Mesendoderm (in vitro differentiated cells): ENCODE results near the gene CRYBG2.
A peak's percentile ranks its signal among the peaks of the same experiment; 100 is the strongest.

Source experiments
- DNase-seq: peaks from one replicate; pipeline ENCODE4 v3.0.0; 2013
- H2AK5ac ChIP-seq: 2 replicates; pipeline ENCODE4 v1.6.1; 2013; ENCODE audit warnings: low read length, inconsistent platforms
- H2BK120ac ChIP-seq: 2 replicates; pipeline ENCODE4 v1.6.1; 2013; ENCODE audit warnings: low read depth, mild to moderate bottlenecking, low read length, moderate library complexity, mixed read lengths
- H2BK15ac ChIP-seq: replicated peaks from 2 replicates; pipeline ENCODE4 v1.6.1; 2013; ENCODE audit warnings: low read depth, mild to moderate bottlenecking, moderate library complexity
- H2BK5ac ChIP-seq: 2 replicates; pipeline ENCODE4 v1.6.1; 2013; ENCODE audit warnings: low read length, inconsistent platforms
- H3K18ac ChIP-seq: 2 replicates; pipeline ENCODE4 v1.6.1; 2013; ENCODE audit warnings: mild to moderate bottlenecking, low read length, mixed read lengths
- H3K23ac ChIP-seq: one replicate; pipeline ENCODE4 v1.6.1; 2013; ENCODE audit warnings: low read length
- H3K27ac ChIP-seq: 2 replicates; pipeline ENCODE4 v1.5.1; 2013; ENCODE audit warnings: low read depth, mild to moderate bottlenecking, inconsistent platforms, low read length, moderate library complexity
- H3K27me3 ChIP-seq: 2 replicates; pipeline ENCODE4 v1.6.1; 2013; ENCODE audit warnings: low read length, control low read depth, mild to moderate bottlenecking, inconsistent platforms; ENCODE audit not compliant: insufficient read depth, poor library complexity
- H3K36me3 ChIP-seq: 2 replicates; pipeline ENCODE4 v1.6.1; 2013; ENCODE audit warnings: low read length, inconsistent platforms; ENCODE audit not compliant: control insufficient read depth, insufficient read depth
- H3K4ac ChIP-seq: one replicate; pipeline ENCODE4 v1.6.1; 2013; ENCODE audit warnings: low read depth, mild to moderate bottlenecking, low read length, moderate library complexity
- H3K4me1 ChIP-seq: 2 replicates; pipeline ENCODE4 v1.6.1; 2013; ENCODE audit warnings: low read depth, low read length, inconsistent platforms; ENCODE audit not compliant: control insufficient read depth
- H3K4me2 ChIP-seq: 2 replicates; pipeline ENCODE4 v1.6.1; 2013; ENCODE audit warnings: low read length
- H3K4me3 ChIP-seq: 2 replicates; pipeline ENCODE4 v1.5.1; 2013; ENCODE audit warnings: mild to moderate bottlenecking, low read length
- H3K56ac ChIP-seq: one replicate; pipeline ENCODE4 v1.6.1; 2013; ENCODE audit warnings: low read length
- H3K79me1 ChIP-seq: 2 replicates; pipeline ENCODE4 v1.6.1; 2013; ENCODE audit warnings: low read length, inconsistent platforms
- H3K79me2 ChIP-seq: 2 replicates; pipeline ENCODE4 v1.6.1; 2013; ENCODE audit warnings: mild to moderate bottlenecking, low read length; ENCODE audit not compliant: control insufficient read depth, insufficient read depth
- H3K9ac ChIP-seq: 2 replicates; pipeline ENCODE4 v1.6.1; 2013; ENCODE audit warnings: low read length, inconsistent platforms
- H4K5ac ChIP-seq: one replicate; pipeline ENCODE4 v1.6.1; 2013; ENCODE audit warnings: low read length
- H4K8ac ChIP-seq: one replicate; pipeline ENCODE4 v1.6.1; 2013; ENCODE audit warnings: low read depth, mild to moderate bottlenecking, control low read depth, low read length, moderate library complexity
- WGBS: extraction: QIAGEN DNeasy Blood & Tissue Kit; methylation state at CpG from one replicate; pipeline ENCODE4 v1.1.7; 2013; ENCODE audit warnings: low lambda C conversion rate, missing lambda C conversion rate; ENCODE audit not compliant: insufficient coverage; ENCODE audit errors: extremely low coverage; 5-methylcytosine and 5-hydroxymethylcytosine counted together

The CRYBG2 gene

DNA sequence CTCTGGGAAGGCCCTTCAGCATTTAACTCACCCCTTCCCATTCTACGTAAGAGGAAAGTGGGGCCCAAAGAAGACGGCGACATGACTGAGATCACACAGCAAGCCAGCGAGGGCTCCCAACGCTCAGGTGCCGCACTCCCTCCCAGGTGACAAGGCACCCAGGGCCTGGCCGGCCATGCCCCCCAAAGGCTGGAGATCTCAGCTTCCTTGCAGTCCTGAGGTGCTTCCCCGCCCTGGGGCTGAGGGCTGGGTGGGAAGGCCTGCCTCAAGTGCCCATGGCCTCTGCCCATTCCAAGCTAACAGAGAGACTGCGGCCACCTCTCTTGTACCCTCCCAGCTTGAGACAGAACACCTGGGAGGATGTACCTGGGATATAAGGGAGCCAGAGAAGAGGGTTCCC lies 1.0 kb upstream of the CRYBG2 start:
- Histone ChIP-seq H3K79me2 (no peaks in the 10 kb centered on the region), H2BK5ac (no peak overlapping the region), H3K27me3 (no peaks in the 10 kb centered on the region), H3K27ac (no peak overlapping the region), H3K9ac (no peak overlapping the region), H3K4me3 (no peak overlapping the region), H2AK5ac (no peak overlapping the region), H2BK15ac (no peak overlapping the region), H3K4ac (no peak overlapping the region), H4K5ac (no peak overlapping the region), H3K18ac (no peak overlapping the region), H3K56ac (no peak overlapping the region), H3K4me1 (peaks cover 7% of the 10 kb centered on the region), H3K23ac (no peak overlapping the region), H4K8ac (no peak overlapping the region), H3K79me1 (no peaks in the 10 kb centered on the region), H3K4me2 (no peak overlapping the region), H3K36me3 (no peaks in the 10 kb centered on the region), H2BK120ac (no peak overlapping the region)
- WGBS, result no CpG with 5 or more reads among the region's 9 CpGs
- DNase-seq, result no peak

DNA sequence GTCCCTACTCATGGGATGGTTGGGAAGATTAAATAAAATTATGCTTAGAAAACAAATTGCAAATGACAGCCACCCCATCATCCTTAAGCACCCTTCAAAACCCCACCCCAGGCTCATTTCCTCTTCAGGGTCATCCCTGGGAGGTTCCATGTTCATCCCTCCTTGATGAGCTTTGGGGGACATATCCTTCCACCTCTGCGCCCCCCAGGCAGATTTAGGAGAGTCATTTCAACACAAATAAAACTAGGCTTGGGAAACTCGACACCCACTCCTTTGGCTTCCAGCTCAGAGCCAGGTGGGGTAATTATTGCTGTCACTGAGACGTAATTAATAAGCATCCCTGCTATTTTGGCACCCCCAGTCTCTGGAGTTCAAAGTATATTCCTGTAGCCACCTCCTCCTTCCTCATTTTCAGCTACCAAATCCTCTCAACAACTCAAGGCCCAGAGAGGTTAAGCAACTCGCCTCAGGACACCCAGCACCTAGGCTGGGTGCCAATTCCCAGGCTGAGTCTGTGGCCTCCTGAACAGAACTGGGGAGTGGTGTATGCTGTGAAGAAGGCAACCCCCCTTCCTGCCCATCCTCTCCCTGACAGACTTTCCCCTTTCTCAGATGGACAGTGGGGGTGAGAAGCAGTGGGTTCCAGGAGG lies 595 bp downstream of the CRYBG2 start:
- Histone ChIP-seq H2BK120ac (no peak overlapping the region), H2BK5ac (peak overlapping the region; percentile 25), H4K5ac (no peak overlapping the region), H2BK15ac (no peak overlapping the region), H3K36me3 (no peaks in the 10 kb centered on the region), H3K27me3 (no peaks in the 10 kb centered on the region), H3K56ac (peak overlapping the region; percentile 62), H3K9ac (no peak overlapping the region), H3K18ac (no peak overlapping the region), H3K4me3 (no peak overlapping the region), H3K79me2 (no peaks in the 10 kb centered on the region), H3K79me1 (no peaks in the 10 kb centered on the region), H4K8ac (no peak overlapping the region), H3K4me1 (peaks cover 7% of the 10 kb centered on the region), H3K23ac (peak overlapping the region; percentile 66), H3K27ac (no peak overlapping the region), H2AK5ac (peak overlapping the region; percentile 67), H3K4me2 (no peak overlapping the region), H3K4ac (no peak overlapping the region)
- WGBS, result no CpG with 5 or more reads among the region's 4 CpGs
- no peak for DNase-seq

DNA sequence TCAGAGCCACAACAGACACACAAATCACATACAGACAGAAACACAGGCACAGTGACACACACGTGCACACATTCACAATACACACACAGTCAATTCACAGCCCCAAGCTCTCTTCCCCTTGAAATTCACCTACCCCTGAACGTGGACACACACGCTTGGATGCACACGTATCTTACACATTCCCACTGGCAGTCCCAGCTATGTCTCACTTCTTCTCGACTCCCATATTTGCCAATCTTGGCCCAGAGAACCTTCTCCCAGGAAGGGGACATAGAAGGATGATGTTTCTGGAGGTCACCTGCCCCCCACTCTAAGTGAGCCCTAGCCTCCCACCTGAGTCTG lies 1.6 kb downstream of the CRYBG2 start:
- Histone ChIP-seq H3K27me3 (no peaks in the 10 kb centered on the region), H3K4me2 (no peak overlapping the region), H3K23ac (no peak overlapping the region), H3K4me3 (no peak overlapping the region), H2BK5ac (peak overlapping the region; percentile 70), H3K4ac (no peak overlapping the region), H3K4me1 (peaks cover 7% of the 10 kb centered on the region), H4K8ac (no peak overlapping the region), H3K79me2 (no peaks in the 10 kb centered on the region), H2BK15ac (no peak overlapping the region), H3K18ac (no peak overlapping the region), H3K9ac (peak overlapping the region; percentile 27), H2BK120ac (no peak overlapping the region), H3K27ac (no peak overlapping the region), H4K5ac (no peak overlapping the region), H3K36me3 (no peaks in the 10 kb centered on the region), H2AK5ac (peak overlapping the region; percentile 38), H3K79me1 (no peaks in the 10 kb centered on the region), H3K56ac (peak overlapping the region; percentile 64)
- WGBS, result no CpG with 5 or more reads among the region's 5 CpGs
- DNase-seq, result no peak

DNA sequence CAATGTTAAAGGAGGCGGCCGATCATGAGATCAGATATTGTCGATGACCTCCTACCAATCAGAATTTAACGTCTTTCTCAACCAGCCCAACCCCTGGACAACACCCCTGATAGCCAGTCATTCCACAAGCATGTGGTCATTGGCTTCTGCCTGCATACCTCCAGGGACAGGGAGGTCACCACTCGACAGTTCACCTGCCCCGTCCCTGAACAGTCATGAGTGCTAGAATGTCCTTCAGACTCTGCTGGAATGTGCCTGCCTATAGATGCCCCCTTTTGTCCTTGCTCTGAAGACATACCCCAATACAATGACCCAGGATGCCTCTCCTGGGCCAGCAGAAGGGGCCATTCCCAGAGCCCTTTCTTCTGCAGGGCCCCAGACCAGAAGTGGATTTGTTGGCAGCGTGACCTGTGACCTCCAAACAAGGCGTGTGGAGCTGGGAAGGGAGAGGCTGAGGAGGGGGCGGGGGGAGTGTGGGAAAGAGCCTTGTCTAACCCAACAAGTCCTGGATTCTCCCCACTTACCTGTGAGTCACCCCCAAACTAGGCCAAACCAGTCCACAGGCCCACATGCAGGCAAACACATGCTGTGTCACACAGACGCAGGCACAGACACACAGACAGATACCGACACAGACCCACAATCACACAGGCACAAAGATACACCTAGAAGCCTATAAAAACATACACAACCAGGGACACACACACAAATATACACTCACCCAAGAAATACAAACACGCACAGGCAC lies 2.2 kb downstream of the CRYBG2 start:
- Histone ChIP-seq H3K56ac (peak overlapping the region; percentile 64), H3K36me3 (no peaks in the 10 kb centered on the region), H3K27me3 (no peaks in the 10 kb centered on the region), H3K4me1 (peaks cover 7% of the 10 kb centered on the region), H3K27ac (no peak overlapping the region), H2BK120ac (no peak overlapping the region), H3K9ac (peak overlapping the region; percentile 27), H2BK15ac (no peak overlapping the region), H2BK5ac (peak overlapping the region; percentile 70), H3K18ac (no peak overlapping the region), H3K4ac (no peak overlapping the region), H3K4me2 (no peak overlapping the region), H3K79me2 (no peaks in the 10 kb centered on the region), H3K4me3 (no peak overlapping the region), H2AK5ac (peak overlapping the region; percentile 9), H4K8ac (no peak overlapping the region), H4K5ac (no peak overlapping the region), H3K23ac (no peak overlapping the region), H3K79me1 (no peaks in the 10 kb centered on the region)
- peak; percentile 90 for DNase-seq
- no CpG with 5 or more reads among the region's 12 CpGs for WGBS

DNA sequence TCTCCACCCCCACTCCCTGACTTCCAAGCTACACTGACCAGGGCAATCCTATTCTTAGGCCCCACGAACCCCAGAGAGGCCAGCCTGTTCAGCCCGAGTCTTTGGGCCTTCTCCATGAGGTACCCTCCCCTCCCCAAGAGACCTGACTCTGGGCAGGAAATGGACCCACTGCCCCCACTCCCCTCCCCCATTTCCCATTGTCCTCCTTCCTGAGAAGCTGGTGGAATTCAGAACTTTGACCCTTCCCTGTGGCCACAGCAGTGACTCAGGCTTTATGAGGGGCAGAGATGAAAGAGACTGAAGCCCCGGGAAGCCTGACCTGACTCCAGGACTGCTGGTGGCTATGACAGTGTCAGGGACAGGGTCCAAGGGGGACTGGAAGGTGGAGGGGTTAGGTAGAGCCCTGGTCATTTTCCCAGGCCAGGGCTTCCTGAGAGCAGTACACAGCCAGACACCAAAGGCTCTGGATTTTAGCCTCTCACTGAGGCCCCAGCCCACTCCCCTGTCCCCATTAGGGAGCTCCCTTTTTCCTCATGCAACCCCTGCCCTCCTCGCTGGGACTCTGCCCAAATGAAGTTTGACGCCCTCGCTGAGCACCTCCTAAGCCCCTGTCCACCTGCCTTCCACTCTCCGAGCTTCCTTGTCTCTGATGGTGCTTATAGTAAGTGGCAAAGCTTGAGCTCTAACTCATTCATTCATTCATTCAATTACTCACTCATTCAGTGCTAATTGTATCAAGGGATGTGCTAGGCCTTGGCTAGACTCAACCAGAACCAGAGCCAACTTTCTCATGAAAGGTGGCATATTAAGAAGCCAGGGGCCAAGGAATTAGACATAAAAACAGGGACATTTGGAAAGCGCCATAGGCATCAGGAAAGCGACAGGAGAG lies 3.0 kb downstream of the CRYBG2 start:
- Histone ChIP-seq H3K4ac (peak overlapping the region; percentile 22), H3K23ac (no peak overlapping the region), H4K8ac (peak overlapping the region; percentile 70), H3K27ac (peak overlapping the region; percentile 65), H3K27me3 (no peaks in the 10 kb centered on the region), H2BK5ac (peak overlapping the region; percentile 51), H3K4me2 (no peak overlapping the region), H3K4me3 (no peak overlapping the region), H3K18ac (peak overlapping the region; percentile 72), H2AK5ac (no peak overlapping the region), H3K56ac (peak overlapping the region; percentile 53), H2BK120ac (peak overlapping the region; percentile 48), H3K79me2 (no peaks in the 10 kb centered on the region), H3K9ac (peak overlapping the region; percentile 2), H3K79me1 (no peaks in the 10 kb centered on the region), H3K4me1 (peaks cover 7% of the 10 kb centered on the region), H4K5ac (no peak overlapping the region), H3K36me3 (no peaks in the 10 kb centered on the region), H2BK15ac (no peak overlapping the region)
- WGBS, result no CpG with 5 or more reads among the region's 9 CpGs
- DNase-seq, result peak; percentile 87
